Liver (tissue), 9 donors: ENCODE results near the gene CBL. TPM values are rescaled to one million over a fixed set of nuclear protein-coding genes. Genes with fewer than 3 reads are reported as not detected.

Experiments
- DNase-seq: peaks from one replicate; pipeline ENCODE4 v3.0.0-alpha.2; 2017; ENCODE audit warnings: low spot score
- H3K27ac ChIP-seq, 2 donors: one replicate each; pipeline ENCODE4 v1.7.0; 2013; ENCODE audit warnings: inconsistent platforms in 2 of 2, low read length in 2 of 2, control low read depth in 1 of 2, low read depth in 1 of 2, mild to moderate bottlenecking in 1 of 2
- H3K27me3 ChIP-seq, 4 donors: one replicate each; pipeline versions ENCODE4 v1.6.1 to v1.7.0; 2013; ENCODE audit warnings: low read length in 3 of 4, inconsistent platforms in 1 of 4, mild to moderate bottlenecking in 1 of 4, moderate library complexity in 1 of 4; ENCODE audit not compliant: control insufficient read depth in 4 of 4, insufficient read depth in 4 of 4
- H3K36me3 ChIP-seq, 4 donors: one replicate each; pipeline versions ENCODE4 v1.6.1 to v1.7.0; 2013; ENCODE audit warnings: low read length in 3 of 4, mild to moderate bottlenecking in 3 of 4, low read depth in 1 of 4, moderate library complexity in 1 of 4; ENCODE audit not compliant: control insufficient read depth in 4 of 4, insufficient read depth in 3 of 4
- H3K4me1 ChIP-seq, 4 donors: one replicate each; pipeline versions ENCODE4 v1.6.1 to v1.7.0; 2013; ENCODE audit warnings: low read length in 3 of 4, mild to moderate bottlenecking in 3 of 4, moderate library complexity in 1 of 4; ENCODE audit not compliant: control insufficient read depth in 4 of 4, insufficient read depth in 4 of 4
- H3K4me3 ChIP-seq, 3 donors: one replicate each; pipeline versions ENCODE4 v1.6.1 to v1.7.0; 2013; ENCODE audit warnings: low read length in 3 of 3, control low read depth in 1 of 3, low read depth in 1 of 3, mild to moderate bottlenecking in 1 of 3
- H3K9ac ChIP-seq, 2 donors: one replicate each; pipeline ENCODE4 v1.7.0; 2013; ENCODE audit warnings: low read length in 2 of 2, mild to moderate bottlenecking in 2 of 2, moderate library complexity in 2 of 2, control low read depth in 1 of 2, low read depth in 1 of 2
- H3K9me3 ChIP-seq, 4 donors: one replicate each; pipeline versions ENCODE4 v1.6.1 to v1.7.0; 2013; ENCODE audit warnings: low read length in 3 of 4; ENCODE audit not compliant: control insufficient read depth in 4 of 4
- EGR1 ChIP-seq, 2 donors: IDR thresholded peaks; 2 replicates each; pipeline ENCODE4 v1.6.1; 2016 to 2018; ENCODE audit warnings: antibody characterized with exemption in 2 of 2, low read depth in 2 of 2
- FOXA1 ChIP-seq: IDR thresholded peaks from 2 replicates; pipeline ENCODE4 v1.6.1; 2016; ENCODE audit warnings: antibody characterized with exemption
- FOXA2 ChIP-seq: IDR thresholded peaks from 2 replicates; pipeline ENCODE4 v1.6.1; 2016; ENCODE audit warnings: antibody characterized with exemption
- GABPA ChIP-seq, 2 donors: IDR thresholded peaks in 1 of 2; conservative IDR thresholded peaks in 1 of 2; 2 replicates each; pipeline ENCODE4 v1.6.1; 2016; ENCODE audit warnings: antibody characterized with exemption in 2 of 2, mild to moderate bottlenecking in 1 of 2, moderate library complexity in 1 of 2
- HNF4A ChIP-seq, 2 donors: conservative IDR thresholded peaks; 2 replicates each; pipeline ENCODE4 v1.6.1; 2016; ENCODE audit warnings: antibody characterized with exemption in 2 of 2, mild to moderate bottlenecking in 2 of 2
- HNF4G ChIP-seq: IDR thresholded peaks from 2 replicates; pipeline ENCODE4 v1.6.1; 2016; ENCODE audit warnings: antibody characterized with exemption
- JUND ChIP-seq, 2 donors: IDR thresholded peaks; 2 replicates each; pipeline ENCODE4 v1.6.1; 2016; ENCODE audit warnings: antibody characterized with exemption in 2 of 2
- NR2F2 ChIP-seq: IDR thresholded peaks from 2 replicates; pipeline ENCODE4 v1.6.1; 2016; ENCODE audit warnings: antibody characterized with exemption
- RAD21 ChIP-seq, 2 donors: IDR thresholded peaks; 2 replicates each; pipeline ENCODE4 v1.6.1; 2016; ENCODE audit warnings: antibody characterized with exemption in 2 of 2, mild to moderate bottlenecking in 2 of 2
- RXRA ChIP-seq, 2 donors: IDR thresholded peaks; 2 replicates each; pipeline ENCODE4 v1.6.1; 2017 to 2018; ENCODE audit warnings: antibody characterized with exemption in 2 of 2, mild to moderate bottlenecking in 1 of 2
- SP1 ChIP-seq: IDR thresholded peaks from 2 replicates; pipeline ENCODE4 v1.6.1; 2018; ENCODE audit warnings: antibody characterized with exemption, mild to moderate bottlenecking
- TAF1 ChIP-seq: conservative IDR thresholded peaks from 2 replicates; pipeline ENCODE4 v1.6.1; 2016; ENCODE audit warnings: antibody characterized with exemption, mild to moderate bottlenecking
- YY1 ChIP-seq: IDR thresholded peaks from 2 replicates; pipeline ENCODE4 v1.6.1; 2016; ENCODE audit warnings: antibody characterized with exemption, mild to moderate bottlenecking
- WGBS: extraction: QIAGEN DNeasy Blood & Tissue Kit; methylation state at CpG from one replicate; pipeline ENCODE4 v1.1.7; 2013; 5-methylcytosine and 5-hydroxymethylcytosine counted together
- polyA plus RNA-seq, 2 donors: library from polyadenylated mRNA; stranded (reverse) in 1 of 2; unstranded in 1 of 2; fragments of 200-250 nt in 1 of 2; fragments of >200 nt in 1 of 2; fragmentation: Nextera tagmentation in 1 of 2; extraction: Ambion mirVana in 1 of 2; gene quantifications; one replicate each; pipeline versions ENCODE4 v1.2.1 to v1.2.3, GENCODE V29; 2013 to 2015
- total RNA-seq, 2 donors: library from RNA; depleted of rRNA; stranded (reverse); fragments of >200 nt; gene quantifications; one replicate each; pipeline ENCODE4 v1.2.3, GENCODE V29; 2014
- TF ChIP-seq, protein P1 (sequence below): IDR thresholded peaks from 2 replicates; pipeline ENCODE4 v1.6.1; 2016; ENCODE audit warnings: antibody characterized with exemption
- TF ChIP-seq, protein P2 (sequence below): IDR thresholded peaks from 2 replicates; pipeline ENCODE4 v1.6.1; 2016; ENCODE audit warnings: antibody characterized with exemption
- TF ChIP-seq, protein P3 (sequence below): IDR thresholded peaks from 2 replicates; pipeline ENCODE4 v1.6.1; 2016; ENCODE audit warnings: antibody characterized with exemption
- TF ChIP-seq, protein P4 (sequence below): fragments of 150-350 bp; IDR thresholded peaks from 2 replicates; pipeline ENCODE4 v1.5.1; 2017; ENCODE audit warnings: improper control_type of control experiment, low read depth, low read length; ENCODE audit not compliant: missing input control
- TF ChIP-seq, protein P5 (sequence below): IDR thresholded peaks from 2 replicates; pipeline ENCODE4 v1.6.1; 2016; ENCODE audit warnings: antibody characterized with exemption, mild to moderate bottlenecking
- donor health status: healthy.
- donor health status: healthy.
- donor health status: healthy.
- donor health status: healthy.
- donor health status: healthy.

Gene CBL
- total and polyA plus RNA-seq, 4 donors = 1.6 to 5.5 (median 3.5) TPM

DNA sequence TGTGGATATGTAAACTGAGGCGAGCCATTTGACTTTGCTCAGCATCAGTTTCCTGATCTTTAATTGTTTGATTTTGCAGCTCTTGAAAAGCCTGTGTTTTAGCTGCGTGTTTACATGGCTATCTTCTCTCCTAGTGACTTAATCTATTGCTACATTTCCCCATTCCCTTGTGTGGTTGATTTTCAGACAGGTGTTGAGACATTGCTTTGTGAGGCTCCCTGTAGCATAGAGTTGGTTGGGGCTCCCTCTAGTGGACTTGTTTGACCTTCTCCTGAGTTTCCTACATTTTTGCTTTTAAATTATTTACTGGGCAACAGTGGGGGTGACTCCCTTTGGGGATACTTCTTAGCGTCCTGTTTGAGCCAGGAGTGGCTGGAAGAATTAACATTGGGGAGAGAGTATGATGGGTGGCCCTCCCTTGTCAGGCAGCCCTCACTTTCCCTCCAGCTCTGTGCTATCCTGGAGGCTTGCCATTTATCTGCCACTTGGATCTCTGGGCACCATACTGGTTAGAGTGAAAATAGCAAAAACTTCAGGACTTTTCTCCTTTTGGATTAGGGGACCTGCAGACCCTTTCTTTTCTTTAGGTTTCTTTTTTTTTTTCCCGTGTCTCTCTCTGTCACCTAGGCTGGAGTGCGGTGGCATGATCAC, 9.2 kb upstream of the CBL start:
- TF ChIP-seq GABPA (IDR thresholded peaks at IDR 0.05 in 1 of 2, conservative IDR thresholded peaks at IDR 0.05 in 1 of 2) = no peak
- peak; percentile 21 for TF ChIP-seq NR2F2
- TF ChIP-seq YY1 = peak; percentile 39
- TF ChIP-seq FOXA2 = peak; percentile 66
- TF ChIP-seq TAF1 = no peak
- TF ChIP-seq, protein P1, sequence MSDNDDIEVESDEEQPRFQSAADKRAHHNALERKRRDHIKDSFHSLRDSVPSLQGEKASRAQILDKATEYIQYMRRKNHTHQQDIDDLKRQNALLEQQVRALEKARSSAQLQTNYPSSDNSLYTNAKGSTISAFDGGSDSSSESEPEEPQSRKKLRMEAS = no peak
- peak; percentile 29 to 55 for TF ChIP-seq RXRA (IDR thresholded peaks at IDR 0.05)
- TF ChIP-seq, protein P2, sequence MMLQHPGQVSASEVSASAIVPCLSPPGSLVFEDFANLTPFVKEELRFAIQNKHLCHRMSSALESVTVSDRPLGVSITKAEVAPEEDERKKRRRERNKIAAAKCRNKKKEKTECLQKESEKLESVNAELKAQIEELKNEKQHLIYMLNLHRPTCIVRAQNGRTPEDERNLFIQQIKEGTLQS = no peak
- no peak for TF ChIP-seq EGR1 (IDR thresholded peaks at IDR 0.05; ENCODE audit: low read depth in 2 of 2)
- peak; percentile 28 for TF ChIP-seq FOXA1
- TF ChIP-seq HNF4G = no peak
- TF ChIP-seq JUND (IDR thresholded peaks at IDR 0.05) = no peak
- TF ChIP-seq, protein P3, sequence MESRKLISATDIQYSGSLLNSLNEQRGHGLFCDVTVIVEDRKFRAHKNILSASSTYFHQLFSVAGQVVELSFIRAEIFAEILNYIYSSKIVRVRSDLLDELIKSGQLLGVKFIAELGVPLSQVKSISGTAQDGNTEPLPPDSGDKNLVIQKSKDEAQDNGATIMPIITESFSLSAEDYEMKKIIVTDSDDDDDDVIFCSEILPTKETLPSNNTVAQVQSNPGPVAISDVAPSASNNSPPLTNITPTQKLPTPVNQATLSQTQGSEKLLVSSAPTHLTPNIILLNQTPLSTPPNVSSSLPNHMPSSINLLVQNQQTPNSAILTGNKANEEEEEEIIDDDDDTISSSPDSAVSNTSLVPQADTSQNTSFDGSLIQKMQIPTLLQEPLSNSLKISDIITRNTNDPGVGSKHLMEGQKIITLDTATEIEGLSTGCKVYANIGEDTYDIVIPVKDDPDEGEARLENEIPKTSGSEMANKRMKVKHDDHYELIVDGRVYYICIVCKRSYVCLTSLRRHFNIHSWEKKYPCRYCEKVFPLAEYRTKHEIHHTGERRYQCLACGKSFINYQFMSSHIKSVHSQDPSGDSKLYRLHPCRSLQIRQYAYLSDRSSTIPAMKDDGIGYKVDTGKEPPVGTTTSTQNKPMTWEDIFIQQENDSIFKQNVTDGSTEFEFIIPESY = no peak
- TF ChIP-seq, protein P4, sequence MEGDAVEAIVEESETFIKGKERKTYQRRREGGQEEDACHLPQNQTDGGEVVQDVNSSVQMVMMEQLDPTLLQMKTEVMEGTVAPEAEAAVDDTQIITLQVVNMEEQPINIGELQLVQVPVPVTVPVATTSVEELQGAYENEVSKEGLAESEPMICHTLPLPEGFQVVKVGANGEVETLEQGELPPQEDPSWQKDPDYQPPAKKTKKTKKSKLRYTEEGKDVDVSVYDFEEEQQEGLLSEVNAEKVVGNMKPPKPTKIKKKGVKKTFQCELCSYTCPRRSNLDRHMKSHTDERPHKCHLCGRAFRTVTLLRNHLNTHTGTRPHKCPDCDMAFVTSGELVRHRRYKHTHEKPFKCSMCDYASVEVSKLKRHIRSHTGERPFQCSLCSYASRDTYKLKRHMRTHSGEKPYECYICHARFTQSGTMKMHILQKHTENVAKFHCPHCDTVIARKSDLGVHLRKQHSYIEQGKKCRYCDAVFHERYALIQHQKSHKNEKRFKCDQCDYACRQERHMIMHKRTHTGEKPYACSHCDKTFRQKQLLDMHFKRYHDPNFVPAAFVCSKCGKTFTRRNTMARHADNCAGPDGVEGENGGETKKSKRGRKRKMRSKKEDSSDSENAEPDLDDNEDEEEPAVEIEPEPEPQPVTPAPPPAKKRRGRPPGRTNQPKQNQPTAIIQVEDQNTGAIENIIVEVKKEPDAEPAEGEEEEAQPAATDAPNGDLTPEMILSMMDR = peak; percentile 90
- TF ChIP-seq, protein P5, sequence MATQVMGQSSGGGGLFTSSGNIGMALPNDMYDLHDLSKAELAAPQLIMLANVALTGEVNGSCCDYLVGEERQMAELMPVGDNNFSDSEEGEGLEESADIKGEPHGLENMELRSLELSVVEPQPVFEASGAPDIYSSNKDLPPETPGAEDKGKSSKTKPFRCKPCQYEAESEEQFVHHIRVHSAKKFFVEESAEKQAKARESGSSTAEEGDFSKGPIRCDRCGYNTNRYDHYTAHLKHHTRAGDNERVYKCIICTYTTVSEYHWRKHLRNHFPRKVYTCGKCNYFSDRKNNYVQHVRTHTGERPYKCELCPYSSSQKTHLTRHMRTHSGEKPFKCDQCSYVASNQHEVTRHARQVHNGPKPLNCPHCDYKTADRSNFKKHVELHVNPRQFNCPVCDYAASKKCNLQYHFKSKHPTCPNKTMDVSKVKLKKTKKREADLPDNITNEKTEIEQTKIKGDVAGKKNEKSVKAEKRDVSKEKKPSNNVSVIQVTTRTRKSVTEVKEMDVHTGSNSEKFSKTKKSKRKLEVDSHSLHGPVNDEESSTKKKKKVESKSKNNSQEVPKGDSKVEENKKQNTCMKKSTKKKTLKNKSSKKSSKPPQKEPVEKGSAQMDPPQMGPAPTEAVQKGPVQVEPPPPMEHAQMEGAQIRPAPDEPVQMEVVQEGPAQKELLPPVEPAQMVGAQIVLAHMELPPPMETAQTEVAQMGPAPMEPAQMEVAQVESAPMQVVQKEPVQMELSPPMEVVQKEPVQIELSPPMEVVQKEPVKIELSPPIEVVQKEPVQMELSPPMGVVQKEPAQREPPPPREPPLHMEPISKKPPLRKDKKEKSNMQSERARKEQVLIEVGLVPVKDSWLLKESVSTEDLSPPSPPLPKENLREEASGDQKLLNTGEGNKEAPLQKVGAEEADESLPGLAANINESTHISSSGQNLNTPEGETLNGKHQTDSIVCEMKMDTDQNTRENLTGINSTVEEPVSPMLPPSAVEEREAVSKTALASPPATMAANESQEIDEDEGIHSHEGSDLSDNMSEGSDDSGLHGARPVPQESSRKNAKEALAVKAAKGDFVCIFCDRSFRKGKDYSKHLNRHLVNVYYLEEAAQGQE = no peak
- peak; percentile 28 for TF ChIP-seq SP1
- peak; percentile 98 for TF ChIP-seq RAD21 (IDR thresholded peaks at IDR 0.05)
- TF ChIP-seq HNF4A (conservative IDR thresholded peaks at IDR 0.05) = peak; percentile 39 to 51
- no peak overlapping the region for H3K9ac ChIP-seq
- H3K4me3 ChIP-seq = no peak overlapping the region
- H3K27ac ChIP-seq = no peak overlapping the region
- no peaks in the 10 kb centered on the region for H3K27me3 ChIP-seq
- no peaks in the 10 kb centered on the region for H3K36me3 ChIP-seq
- DNase-seq = peak; percentile 73
- peaks cover 0 to 5% (median 0%) of the 10 kb centered on the region in 4 donors for H3K4me1 ChIP-seq
- H3K9me3 ChIP-seq = no peaks in the 10 kb centered on the region
- WGBS = 34% methylated on average over 5 of the region's 5 CpGs
